Right ventricle myocardium superior (tissue), 1 donor: ENCODE data around the gene IQCH. TPM values are rescaled to one million over a fixed set of nuclear protein-coding genes. Genes with fewer than 3 reads are reported as not detected.
"Not testable (repeated sequence)": the region's sequence is repeated elsewhere in the genome, so short reads cannot be mapped to it uniquely, and the experiment has no call there.

Source experiments
- ATAC-seq: fragments of 200-7000 bp; cut with Tn5 transposase; one replicate; pipeline ENCODE4 v1.9.1; 2020; ENCODE audit warnings: mild to moderate bottlenecking; ENCODE audit not compliant: poor library complexity
- DNase-seq: peaks from one replicate; pipeline ENCODE4 v3.0.0-alpha.2; 2020
- intact Hi-C: fragments of 100-400 bp; cut with DNase I; formaldehyde crosslinking; loops from one replicate; pipeline ENCODE4 v1.11.2; 2022
- total RNA-seq: library from RNA; stranded (reverse); fragmentation: NEBNext Ultra II Directional; extraction: Animal tissue kit (Norgen Biotek cat#: 25700); gene quantifications from one replicate; pipeline ENCODE4 v1.2.1, GENCODE V29; 2021
- donor health status: DM: no; HTN: yes; CAD: no; lungs with severe emphysema.

IQCH gene
- total RNA-seq, 1 donor from 2014 or later: 1.6 TPM

GRCh38 chr15:67329984-67330733 is 75.6 kb downstream of the IQCH start:
- no peak for ATAC-seq
- intact Hi-C loops: no loop called here
- DNase-seq: no peak

- ATAC-seq (peak; percentile 97), DNase-seq (peak; percentile 40)
- intact Hi-C loops: no loop called here
These were observed 77.1 kb downstream of the IQCH start for GRCh38 chr15:67331676-67332075.

GRCh38 chr15:67335026-67335425 is 80.4 kb downstream of the IQCH start:
- intact Hi-C loops: no loop called here
- ATAC-seq (no peak), DNase-seq (no peak)

- ATAC-seq (no peak), DNase-seq (no peak)
- intact Hi-C loops: no loop called here
These were observed 81.1 kb downstream of the IQCH start for GRCh38 chr15:67335534-67336222.

GRCh38 chr15:67340630-67341029 is 86.0 kb downstream of the IQCH start:
- intact Hi-C loops: no loop called here
- DNase-seq: no peak
- ATAC-seq: no peak

GRCh38 chr15:67341539-67341938 is 87.0 kb downstream of the IQCH start:
- intact Hi-C loops: no loop called here
- no peak for ATAC-seq

GRCh38 chr15:67343206-67343605 is 88.6 kb downstream of the IQCH start:
- DNase-seq: no peak
- no peak for ATAC-seq
- intact Hi-C loops: no loop called here

More at GRCh38 chr15:67341539-67341938, 87.0 kb downstream of the IQCH start:
- DNase-seq: no peak

- intact Hi-C loops: no loop called here
- DNase-seq (no peak), ATAC-seq (no peak)
These were observed 95.0 kb downstream of the IQCH start for GRCh38 chr15:67349634-67350033.

GRCh38 chr15:67350042-67350441 is 95.5 kb downstream of the IQCH start:
- intact Hi-C loops: no loop called here
- ATAC-seq: no peak
- DNase-seq: no peak

GRCh38 chr15:67358391-67358790 is 103.8 kb downstream of the IQCH start:
- intact Hi-C loops: no loop called here
- ATAC-seq (no peak), DNase-seq (no peak)

GRCh38 chr15:67358812-67359211 is 104.2 kb downstream of the IQCH start:
- DNase-seq (no peak), ATAC-seq (no peak)
- intact Hi-C loops: no loop called here

GRCh38 chr15:67359431-67360079 is 105.0 kb downstream of the IQCH start:
- intact Hi-C loops: no loop called here
- ATAC-seq (no peak), DNase-seq (no peak)

- intact Hi-C loops: no loop called here
- no peak for DNase-seq
These were observed 106.5 kb downstream of the IQCH start for GRCh38 chr15:67361100-67361499.

GRCh38 chr15:67363712-67364111 is 109.1 kb downstream of the IQCH start:
- intact Hi-C loops, ATAC-seq: not testable (repeated sequence)

More at GRCh38 chr15:67361100-67361499, 106.5 kb downstream of the IQCH start:
- ATAC-seq: no peak

GRCh38 chr15:67365994-67366393 is 111.4 kb downstream of the IQCH start:
- intact Hi-C loops: no loop called here
- no peak for DNase-seq
- no peak for ATAC-seq

More at GRCh38 chr15:67363712-67364111, 109.1 kb downstream of the IQCH start:
- DNase-seq: not testable (repeated sequence)

GRCh38 chr15:67366904-67367303 is 112.3 kb downstream of the IQCH start:
- intact Hi-C loops: no loop called here
- no peak for DNase-seq
- ATAC-seq: no peak

- DNase-seq (no peak), ATAC-seq (no peak)
- intact Hi-C loops: no loop called here
These were observed 114.9 kb downstream of the IQCH start for GRCh38 chr15:67369359-67369998.

GRCh38 chr15:67370206-67370954 is 115.8 kb downstream of the IQCH start:
- DNase-seq (no peak), ATAC-seq (no peak)
- intact Hi-C loops: no loop called here

- intact Hi-C loops: no loop called here
- DNase-seq (no peak), ATAC-seq (no peak)
These were observed 118.0 kb downstream of the IQCH start for GRCh38 chr15:67372543-67372942.
